ENCODE measurements around the gene ELMOD3.

GRCh38 chr2:85310330-85310729 is 44.2 kb upstream of the ELMOD3 start:
- TF ChIP-seq, protein P1, sequence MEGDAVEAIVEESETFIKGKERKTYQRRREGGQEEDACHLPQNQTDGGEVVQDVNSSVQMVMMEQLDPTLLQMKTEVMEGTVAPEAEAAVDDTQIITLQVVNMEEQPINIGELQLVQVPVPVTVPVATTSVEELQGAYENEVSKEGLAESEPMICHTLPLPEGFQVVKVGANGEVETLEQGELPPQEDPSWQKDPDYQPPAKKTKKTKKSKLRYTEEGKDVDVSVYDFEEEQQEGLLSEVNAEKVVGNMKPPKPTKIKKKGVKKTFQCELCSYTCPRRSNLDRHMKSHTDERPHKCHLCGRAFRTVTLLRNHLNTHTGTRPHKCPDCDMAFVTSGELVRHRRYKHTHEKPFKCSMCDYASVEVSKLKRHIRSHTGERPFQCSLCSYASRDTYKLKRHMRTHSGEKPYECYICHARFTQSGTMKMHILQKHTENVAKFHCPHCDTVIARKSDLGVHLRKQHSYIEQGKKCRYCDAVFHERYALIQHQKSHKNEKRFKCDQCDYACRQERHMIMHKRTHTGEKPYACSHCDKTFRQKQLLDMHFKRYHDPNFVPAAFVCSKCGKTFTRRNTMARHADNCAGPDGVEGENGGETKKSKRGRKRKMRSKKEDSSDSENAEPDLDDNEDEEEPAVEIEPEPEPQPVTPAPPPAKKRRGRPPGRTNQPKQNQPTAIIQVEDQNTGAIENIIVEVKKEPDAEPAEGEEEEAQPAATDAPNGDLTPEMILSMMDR (IDR thresholded peaks at IDR 0.05; ENCODE audit: low read depth, low read length): no peak
- TF ChIP-seq POLR2A (IDR thresholded peaks at IDR 0.05; ENCODE audit: extremely low read depth, insufficient read length): no peak

All from NB4 (cell line).